Loucy (cell line): ENCODE measurements around the gene DDX39B.
A peak's percentile ranks its signal among the peaks of the same experiment; 100 is the strongest.

ENCODE experiments used
- H2AFZ ChIP-seq: fragments of 200-600 bp; sonication (generic); 2 replicates; pipeline ENCODE4 v1.6.0; 2016; ENCODE audit warnings: antibody characterized with exemption, mild to moderate bottlenecking, low read length, moderate library complexity
- H3F3A ChIP-seq: fragments of 200-600 bp; 2 replicates; pipeline ENCODE4 v1.6.0; 2016; ENCODE audit warnings: antibody characterized with exemption, low read depth, mild to moderate bottlenecking
- H3K27me3 ChIP-seq: fragments of 200-600 bp; sonication (generic); 2 replicates; pipeline ENCODE4 v1.6.1; 2014; ENCODE audit warnings: low read length, mild to moderate bottlenecking; ENCODE audit not compliant: insufficient read depth, poor library complexity, severe bottlenecking
- H3K36me3 ChIP-seq: fragments of 200-600 bp; sonication (generic); 2 replicates; pipeline ENCODE4 v1.6.1; 2016; ENCODE audit warnings: low read length; ENCODE audit not compliant: insufficient read depth
- H3K4me1 ChIP-seq: fragments of 200-600 bp; sonication (generic); 2 replicates; pipeline ENCODE4 v1.5.1; 2014; ENCODE audit warnings: low read length, mild to moderate bottlenecking; ENCODE audit not compliant: insufficient read depth, poor library complexity, severe bottlenecking
- H3K4me2 ChIP-seq: fragments of 200-600 bp; sonication (generic); 2 replicates; pipeline ENCODE4 v1.6.0; 2014; ENCODE audit warnings: antibody characterized with exemption, low read length, low read depth, mild to moderate bottlenecking; ENCODE audit not compliant: poor library complexity, severe bottlenecking
- H3K4me3 ChIP-seq: fragments of 200-600 bp; sonication (generic); 2 replicates; pipeline ENCODE4 v1.5.1; 2014; ENCODE audit warnings: low read length, mild to moderate bottlenecking, mixed read lengths; ENCODE audit not compliant: poor library complexity, severe bottlenecking
- H3K79me2 ChIP-seq: fragments of 200-600 bp; sonication (generic); 2 replicates; pipeline ENCODE4 v1.6.1; 2014; ENCODE audit warnings: low read length; ENCODE audit not compliant: insufficient read depth
- H3K9ac ChIP-seq: fragments of 200-600 bp; sonication (generic); 2 replicates; pipeline ENCODE4 v1.6.0; 2014; ENCODE audit warnings: mild to moderate bottlenecking, low read depth, low read length, moderate library complexity; ENCODE audit not compliant: poor library complexity, severe bottlenecking
- H3K9me2 ChIP-seq: fragments of 200-600 bp; sonication (generic); replicated peaks from 2 replicates; pipeline ENCODE4 v1.6.1; 2016; ENCODE audit warnings: low read depth, low read length, mixed read lengths
- H3K9me3 ChIP-seq: fragments of 200-600 bp; sonication (generic); 2 replicates; pipeline ENCODE4 v1.6.1; 2014; ENCODE audit warnings: mild to moderate bottlenecking, antibody characterized with exemption, low read length, low read depth; ENCODE audit not compliant: insufficient read depth
- H4K20me1 ChIP-seq: fragments of 200-600 bp; sonication (generic); 2 replicates; pipeline ENCODE4 v1.6.0; 2014; ENCODE audit warnings: antibody characterized with exemption, low read length, mild to moderate bottlenecking; ENCODE audit not compliant: insufficient read depth, poor library complexity, severe bottlenecking
- CTCF ChIP-seq: fragments of 200-600 bp; sonication (generic); conservative IDR thresholded peaks from 2 replicates; pipeline ENCODE4 v1.5.1; 2014; ENCODE audit warnings: mild to moderate bottlenecking, antibody characterized with exemption, low read length
- EZH2phosphoT487 ChIP-seq: fragments of 200-600 bp; IDR thresholded peaks from 2 replicates; pipeline ENCODE4 v1.6.1; 2018; ENCODE audit warnings: antibody characterized with exemption, mild to moderate bottlenecking, moderate library complexity, borderline replicate concordance

Gene DDX39B

GRCh38 chr6:31558631-31559500 lies 17.1 kb upstream of the DDX39B start:
- TF ChIP-seq CTCF (no peak), EZH2phosphoT487 (no peak)
- Histone ChIP-seq H3K4me1 (peaks cover 80% of the 10 kb centered on the region), H3K4me2 (peak overlapping the region; percentile 78), H3K79me2 (peaks cover 29% of the 10 kb centered on the region; the same call in 1 of the 2 replicates), H3K9me3 (no peaks in the 10 kb centered on the region), H3K27me3 (no peaks in the 10 kb centered on the region), H4K20me1 (no peaks in the 10 kb centered on the region), H3K9me2 (no peaks in the 10 kb centered on the region), H3K4me3 (peak overlapping the region; percentile 60), H2AFZ (no peak overlapping the region), H3F3A (peaks cover 18% of the 10 kb centered on the region), H3K9ac (peak overlapping the region; percentile 69), H3K36me3 (peaks cover 3% of the 10 kb centered on the region; the same call in 1 of the 2 replicates)

GRCh38 chr6:31558318-31558625 lies 16.5 kb upstream of the DDX39B start:
- Histone ChIP-seq H4K20me1 (no peaks in the 10 kb centered on the region), H3K4me2 (peak overlapping the region; percentile 78), H3K79me2 (peaks cover 29% of the 10 kb centered on the region; the same call in 1 of the 2 replicates), H3F3A (peaks cover 18% of the 10 kb centered on the region), H3K27me3 (no peaks in the 10 kb centered on the region), H2AFZ (no peak overlapping the region), H3K9me2 (no peaks in the 10 kb centered on the region), H3K9ac (peak overlapping the region; percentile 69), H3K9me3 (no peaks in the 10 kb centered on the region), H3K4me1 (peaks cover 74% of the 10 kb centered on the region), H3K36me3 (peaks cover 3% of the 10 kb centered on the region; the same call in 1 of the 2 replicates), H3K4me3 (no peak overlapping the region)
- TF ChIP-seq EZH2phosphoT487 (no peak), CTCF (no peak)

- Histone ChIP-seq H3K9me2 (no peaks in the 10 kb centered on the region), H3F3A (peaks cover 18% of the 10 kb centered on the region), H3K9me3 (no peaks in the 10 kb centered on the region), H3K4me1 (peaks cover 68% of the 10 kb centered on the region), H3K9ac (peak overlapping the region; percentile 69), H3K4me3 (no peak overlapping the region), H4K20me1 (no peaks in the 10 kb centered on the region), H3K27me3 (no peaks in the 10 kb centered on the region), H2AFZ (no peak overlapping the region), H3K36me3 (peaks cover 3% of the 10 kb centered on the region; the same call in 1 of the 2 replicates), H3K79me2 (peaks cover 29% of the 10 kb centered on the region; the same call in 1 of the 2 replicates), H3K4me2 (peak overlapping the region; percentile 78)
- TF ChIP-seq CTCF (no peak), EZH2phosphoT487 (no peak)
Measured at GRCh38 chr6:31557443-31558317, 15.9 kb upstream of the DDX39B start.
